Measurements from ENCODE around the gene LMF1.

Gene LMF1

DNA sequence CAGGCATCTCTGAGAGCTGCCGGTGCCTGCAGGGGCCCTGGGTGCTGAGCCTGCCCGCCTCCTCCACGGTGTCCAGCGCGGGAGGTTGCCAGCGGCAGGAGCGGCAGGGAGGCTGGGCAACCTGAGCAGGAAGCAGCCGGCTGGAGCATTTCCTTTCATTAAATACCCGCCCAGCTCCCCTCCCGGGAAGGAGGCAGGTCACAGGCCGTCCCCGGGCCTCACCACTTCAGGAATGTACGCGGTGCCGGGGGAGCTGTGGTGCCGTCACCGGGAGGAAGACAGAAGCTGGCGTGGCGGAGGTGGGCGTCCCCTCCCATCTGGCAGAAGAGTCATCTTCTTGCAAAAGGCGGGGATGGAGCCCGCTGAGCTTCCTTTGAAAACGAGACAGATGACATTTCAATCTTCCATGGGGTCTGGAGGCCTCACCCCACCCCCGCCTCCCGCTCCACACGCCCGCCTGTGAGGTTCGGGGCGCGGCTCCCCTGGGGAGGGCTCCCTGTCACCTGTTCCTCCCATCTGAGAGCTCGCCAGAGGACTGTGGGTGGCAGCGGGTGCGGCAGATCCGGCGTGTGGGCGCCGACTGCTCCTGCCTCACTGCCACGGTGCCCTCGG is 26.8 kb upstream of the LMF1 start:
- H3K4me3 ChIP-seq (replicated peaks; ENCODE audit: low read depth, low read length): no peak overlapping the region
- no peak for DNase-seq (ENCODE audit: extremely low read depth, low read depth)
- TF ChIP-seq, protein P1, sequence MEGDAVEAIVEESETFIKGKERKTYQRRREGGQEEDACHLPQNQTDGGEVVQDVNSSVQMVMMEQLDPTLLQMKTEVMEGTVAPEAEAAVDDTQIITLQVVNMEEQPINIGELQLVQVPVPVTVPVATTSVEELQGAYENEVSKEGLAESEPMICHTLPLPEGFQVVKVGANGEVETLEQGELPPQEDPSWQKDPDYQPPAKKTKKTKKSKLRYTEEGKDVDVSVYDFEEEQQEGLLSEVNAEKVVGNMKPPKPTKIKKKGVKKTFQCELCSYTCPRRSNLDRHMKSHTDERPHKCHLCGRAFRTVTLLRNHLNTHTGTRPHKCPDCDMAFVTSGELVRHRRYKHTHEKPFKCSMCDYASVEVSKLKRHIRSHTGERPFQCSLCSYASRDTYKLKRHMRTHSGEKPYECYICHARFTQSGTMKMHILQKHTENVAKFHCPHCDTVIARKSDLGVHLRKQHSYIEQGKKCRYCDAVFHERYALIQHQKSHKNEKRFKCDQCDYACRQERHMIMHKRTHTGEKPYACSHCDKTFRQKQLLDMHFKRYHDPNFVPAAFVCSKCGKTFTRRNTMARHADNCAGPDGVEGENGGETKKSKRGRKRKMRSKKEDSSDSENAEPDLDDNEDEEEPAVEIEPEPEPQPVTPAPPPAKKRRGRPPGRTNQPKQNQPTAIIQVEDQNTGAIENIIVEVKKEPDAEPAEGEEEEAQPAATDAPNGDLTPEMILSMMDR (IDR thresholded peaks at IDR 0.05; ENCODE audit: low read depth, low read length, missing control alignments): no peak

DNA sequence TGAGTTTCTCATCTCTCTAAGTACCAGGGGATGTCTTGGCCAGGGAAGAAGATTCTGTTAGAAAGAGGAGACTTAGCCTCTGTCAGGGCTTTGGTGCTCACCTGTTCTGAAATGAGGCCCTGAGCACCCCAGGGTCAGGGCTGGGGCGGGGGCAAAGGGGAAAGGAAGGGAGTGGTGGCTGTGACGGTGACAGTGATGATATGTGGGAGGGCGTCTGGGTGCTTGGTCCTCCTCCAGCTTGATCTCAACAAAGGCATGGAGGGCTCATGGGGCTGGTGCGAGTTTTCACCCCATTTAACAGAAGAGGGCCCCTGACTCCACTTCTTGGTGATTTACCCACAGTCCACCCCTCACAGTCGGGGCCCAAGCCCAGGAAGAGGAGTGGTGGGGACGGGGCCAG is 25.9 kb upstream of the LMF1 start:
- TF ChIP-seq, protein P1 (IDR thresholded peaks at IDR 0.05; ENCODE audit: low read depth, low read length, missing control alignments): no peak
- no peak overlapping the region for H3K4me3 ChIP-seq (replicated peaks; ENCODE audit: low read depth, low read length)
- no peak for DNase-seq (ENCODE audit: extremely low read depth, low read depth)

DNA sequence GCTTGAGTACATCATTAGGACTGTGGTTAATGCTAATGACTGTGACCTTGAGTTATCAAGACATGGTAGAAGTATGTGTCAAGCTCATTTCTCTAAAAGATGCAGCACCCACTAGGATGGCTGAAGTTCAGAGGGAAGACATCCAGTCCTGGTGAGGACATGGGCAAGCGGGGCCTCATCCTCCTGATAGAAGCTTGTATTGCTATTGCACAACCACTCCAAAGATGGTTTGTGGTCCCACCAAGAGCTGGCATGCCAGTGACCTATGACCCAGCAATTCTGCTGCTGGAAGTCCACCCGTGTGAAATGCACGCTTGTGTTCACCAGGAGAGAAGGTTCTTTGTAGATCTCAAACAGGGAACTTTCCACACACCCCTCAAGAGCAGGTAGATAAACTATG is 25.0 kb upstream of the LMF1 start:
- no peak overlapping the region for H3K4me3 ChIP-seq (replicated peaks; ENCODE audit: low read depth, low read length)
- TF ChIP-seq, protein P1 (IDR thresholded peaks at IDR 0.05; ENCODE audit: low read depth, low read length, missing control alignments): no peak
- no peak for DNase-seq (ENCODE audit: extremely low read depth, low read depth)

DNA sequence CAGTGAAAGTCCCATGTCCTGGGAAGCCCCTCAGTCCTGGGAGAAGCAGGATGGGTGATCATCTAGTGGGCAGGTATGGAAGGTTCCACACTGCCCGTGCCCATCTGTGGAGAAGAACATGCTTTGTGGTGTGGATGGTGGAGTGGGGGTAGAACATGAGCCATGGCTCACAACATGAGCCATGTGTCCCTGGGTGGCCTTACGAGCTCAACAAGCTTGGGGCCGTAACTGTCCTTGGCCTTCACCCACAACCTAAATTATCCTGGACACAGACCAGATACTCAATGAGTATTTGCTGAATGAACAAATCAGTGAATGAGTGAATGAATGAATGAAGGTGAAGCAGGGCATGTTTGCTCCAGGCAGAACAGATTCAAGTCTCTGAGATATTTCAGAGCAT is 24.3 kb upstream of the LMF1 start:
- H3K4me3 ChIP-seq (replicated peaks; ENCODE audit: low read depth, low read length): no peak overlapping the region
- no peak for DNase-seq (ENCODE audit: extremely low read depth, low read depth)
- TF ChIP-seq, protein P1 (IDR thresholded peaks at IDR 0.05; ENCODE audit: low read depth, low read length, missing control alignments): no peak

DNA sequence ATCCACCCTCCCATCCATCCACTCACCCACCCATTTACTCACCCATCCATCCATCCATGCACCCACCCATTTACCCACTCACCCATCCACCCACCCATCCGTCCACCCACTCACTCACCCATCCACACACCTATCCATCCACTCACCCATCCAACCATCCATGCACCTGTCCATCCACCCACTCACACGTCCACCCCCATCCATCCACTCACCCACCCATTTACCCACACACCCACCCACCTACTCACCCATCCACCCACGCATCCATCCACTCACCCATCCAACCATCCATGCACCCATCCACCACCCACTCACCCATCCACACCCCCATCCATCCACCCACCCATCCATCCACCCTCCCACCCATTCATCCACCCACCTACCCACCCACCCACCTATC is 22.9 kb upstream of the LMF1 start:
- TF ChIP-seq, protein P1 (IDR thresholded peaks at IDR 0.05; ENCODE audit: low read depth, low read length, missing control alignments): no peak
- H3K4me3 ChIP-seq (replicated peaks; ENCODE audit: low read depth, low read length): no peak overlapping the region
- no peak for DNase-seq (ENCODE audit: extremely low read depth, low read depth)

DNA sequence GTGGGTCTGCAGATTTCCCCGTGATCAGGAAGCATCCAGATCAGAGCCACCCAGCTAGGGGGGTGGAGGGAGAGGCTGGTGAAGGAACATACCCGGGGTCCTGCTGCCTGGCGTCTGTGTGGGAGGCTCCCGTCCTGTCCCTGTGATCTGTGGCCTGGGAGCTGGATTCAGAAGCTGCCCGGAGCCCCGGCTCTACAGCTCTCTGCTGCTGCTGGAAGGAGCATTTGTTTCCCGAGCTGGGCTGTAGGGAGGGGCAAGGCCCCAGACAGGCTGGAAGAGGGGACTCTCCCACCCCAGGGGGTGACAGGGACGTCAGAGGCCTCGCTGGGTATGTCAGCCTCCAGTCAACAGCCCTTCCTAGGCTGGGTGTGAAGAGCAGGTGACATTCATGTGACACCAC is 21.0 kb upstream of the LMF1 start:
- TF ChIP-seq, protein P1 (IDR thresholded peaks at IDR 0.05; ENCODE audit: low read depth, low read length, missing control alignments): no peak
- H3K4me3 ChIP-seq (replicated peaks; ENCODE audit: low read depth, low read length): no peak overlapping the region
- DNase-seq (ENCODE audit: extremely low read depth, low read depth): no peak

DNA sequence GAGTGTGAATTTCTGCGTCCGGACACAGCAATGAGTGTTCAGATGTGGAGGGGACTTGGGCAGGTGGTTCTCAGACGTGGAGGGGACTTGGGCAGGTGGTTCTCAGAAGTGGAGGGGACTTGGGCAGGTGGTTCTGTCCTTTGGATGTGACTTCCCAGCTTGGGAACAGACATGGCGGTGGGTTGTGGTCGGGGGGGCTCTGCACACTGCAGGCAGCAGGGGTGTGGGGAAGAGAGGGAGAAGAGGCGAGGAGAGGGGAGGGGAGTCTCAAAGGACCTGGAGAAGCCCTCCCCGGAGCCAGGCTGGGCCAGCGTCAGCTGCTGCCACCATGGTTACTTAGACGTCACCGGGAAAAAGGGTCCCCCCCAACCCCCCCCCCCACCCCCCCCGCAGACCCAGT is 20.6 kb upstream of the LMF1 start:
- DNase-seq (ENCODE audit: extremely low read depth, low read depth): no peak
- TF ChIP-seq, protein P1 (IDR thresholded peaks at IDR 0.05; ENCODE audit: low read depth, low read length, missing control alignments): no peak
- H3K4me3 ChIP-seq (replicated peaks; ENCODE audit: low read depth, low read length): no peak overlapping the region

All from HFF-Myc (cell line).